GM19025 (cell line): Measurements from ENCODE around the gene TANGO2.

Experiments used
- ATAC-seq: cut with Tn5 transposase; IDR thresholded peaks from one replicate; pipeline ENCODE4 v1.9.1; 2021; ENCODE audit warnings: mild to moderate bottlenecking, low read depth, moderate library complexity; ENCODE audit not compliant: unreplicated experiment

TANGO2 gene

DNA sequence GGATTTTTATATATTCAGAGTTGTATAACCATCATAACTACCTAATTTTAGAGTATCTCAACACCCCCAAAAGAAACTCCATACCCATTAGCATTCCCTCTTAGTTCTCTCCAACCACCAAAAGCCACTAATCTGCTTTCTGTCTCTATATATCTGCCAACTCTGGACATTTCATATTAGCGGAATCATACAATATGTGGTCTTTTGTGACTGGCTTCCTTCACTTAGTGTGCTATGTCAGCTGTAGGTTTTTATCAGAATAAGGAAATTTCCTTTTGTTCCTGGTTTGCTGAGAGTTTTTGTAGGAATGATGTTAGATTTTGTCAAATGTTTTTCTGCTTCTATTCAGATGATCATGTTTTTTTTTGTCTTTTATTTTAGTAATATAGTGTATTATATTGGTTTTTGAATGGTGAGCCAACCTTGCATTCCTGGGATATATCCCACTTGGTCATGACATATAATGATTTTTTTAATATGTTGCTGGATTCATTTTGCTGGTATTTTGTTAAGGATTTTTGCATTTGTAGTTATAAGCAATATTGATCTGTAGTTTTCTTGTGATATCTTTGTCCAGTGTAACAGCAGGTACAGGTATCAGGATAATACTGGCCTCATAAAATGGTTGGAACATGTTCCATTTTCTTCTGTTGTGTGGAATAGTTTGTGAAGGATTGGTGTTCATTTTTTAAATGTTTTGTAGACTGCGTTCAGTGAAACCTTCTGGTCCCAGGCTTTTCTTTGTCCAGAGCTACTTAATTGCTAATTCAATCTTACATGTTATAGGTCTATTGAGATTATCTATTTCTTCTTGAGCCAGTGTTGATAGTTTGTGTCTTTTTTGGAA lies 75.9 kb downstream of the TANGO2 start:
- ATAC-seq = no peak

DNA sequence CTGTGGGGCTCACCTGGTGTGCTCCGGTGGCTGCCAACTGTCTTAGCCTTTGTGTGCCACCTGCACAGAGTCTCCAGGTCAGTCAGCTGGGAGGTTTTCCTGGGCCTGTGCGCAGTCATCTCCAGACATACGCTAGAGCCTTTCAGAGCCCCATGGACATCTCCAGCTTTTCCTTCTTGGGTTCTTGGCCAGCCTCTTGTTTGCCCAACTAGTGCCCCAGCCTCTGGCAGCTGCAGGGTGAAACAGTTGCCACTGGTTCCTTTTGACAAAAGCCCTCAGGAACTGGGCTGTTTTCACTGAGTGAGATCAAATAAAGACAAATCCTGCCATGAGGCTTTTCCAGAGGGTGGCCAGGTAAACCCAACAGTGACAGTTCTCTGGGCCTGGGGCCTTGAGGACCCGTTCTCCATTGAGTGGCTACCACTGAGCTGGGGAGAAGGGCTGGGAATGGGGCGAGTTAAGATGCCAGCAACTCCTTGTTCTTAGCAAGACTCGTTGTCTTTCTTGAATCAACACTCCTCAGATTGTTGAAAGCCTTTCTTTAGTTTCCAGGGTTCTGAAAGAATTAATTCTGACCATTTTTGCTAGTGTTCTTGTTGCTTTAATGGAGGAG lies 78.3 kb downstream of the TANGO2 start:
- no peak for ATAC-seq

DNA sequence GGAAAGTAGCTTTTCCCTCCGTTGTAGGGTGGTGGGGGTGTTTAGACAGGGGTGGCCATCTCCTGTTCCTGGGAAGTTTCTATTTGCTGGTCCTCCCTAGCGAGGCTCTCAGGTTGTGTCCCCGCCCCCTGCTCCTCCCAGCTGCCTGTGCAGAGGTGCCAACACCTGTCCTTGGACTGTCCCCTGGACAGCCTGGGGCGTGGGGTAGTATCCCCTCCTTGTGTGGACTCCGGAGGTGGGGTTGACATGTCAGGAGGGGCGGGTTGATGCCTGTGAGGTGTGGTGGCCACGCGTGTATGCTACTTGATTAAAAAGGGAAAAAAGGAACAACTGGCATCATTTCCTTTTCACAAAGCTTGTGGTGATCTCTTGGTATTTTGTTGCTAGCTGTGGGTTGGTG lies 80.7 kb downstream of the TANGO2 start:
- ATAC-seq = no peak

- no peak for ATAC-seq
Observed at GRCh38 chr22:20102203-20102780, 81.4 kb downstream of the TANGO2 start.

- ATAC-seq = no peak
Observed at GRCh38 chr22:20105456-20106204, 84.7 kb downstream of the TANGO2 start.

GRCh38 chr22:20106205-20106848 lies 85.4 kb downstream of the TANGO2 start:
- ATAC-seq = no peak

GRCh38 chr22:20106849-20107237 lies 85.9 kb downstream of the TANGO2 start:
- no peak for ATAC-seq

- no peak for ATAC-seq
Observed at GRCh38 chr22:20107471-20107901, 86.6 kb downstream of the TANGO2 start.

DNA sequence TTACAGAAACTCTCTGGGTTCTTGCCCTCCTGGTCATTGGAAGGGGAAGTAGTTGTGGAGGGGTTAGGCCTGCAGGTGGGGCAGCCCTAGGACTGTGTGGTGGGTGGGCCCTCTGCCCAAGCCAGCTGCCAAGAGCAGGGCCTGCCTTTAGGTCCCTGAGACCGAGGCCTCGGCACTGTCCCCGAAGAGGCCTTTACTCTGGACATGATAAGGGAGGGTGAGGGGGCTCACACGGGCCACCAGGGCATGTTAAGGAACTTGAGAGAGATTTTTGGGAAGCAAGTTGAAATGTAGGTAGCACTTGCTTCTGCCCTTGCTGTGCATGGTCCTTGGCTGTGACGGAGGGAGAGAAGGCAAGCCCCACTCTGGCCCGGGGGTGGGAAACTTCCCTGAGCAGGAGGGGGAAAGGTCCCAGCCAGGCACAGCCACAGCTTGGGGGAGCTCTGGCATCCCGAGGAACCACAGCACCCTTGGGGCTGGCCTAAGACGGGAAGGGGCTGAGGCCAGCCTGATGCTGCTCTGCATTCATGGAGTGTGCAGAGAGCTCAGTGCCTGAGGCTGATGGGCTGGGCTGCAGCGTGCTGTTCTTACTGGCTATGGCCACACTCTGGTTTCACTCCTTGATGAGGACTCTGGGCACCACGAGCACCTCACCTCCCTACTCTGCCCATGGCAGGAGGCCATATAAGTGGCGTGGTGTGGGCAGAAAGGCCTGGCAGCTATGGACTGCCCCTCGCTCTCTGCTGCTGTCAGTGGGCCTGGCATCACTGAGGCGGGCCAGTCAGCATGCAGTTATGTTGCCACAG lies 87.2 kb downstream of the TANGO2 start:
- no peak for ATAC-seq

GRCh38 chr22:20108757-20109230 lies 87.9 kb downstream of the TANGO2 start:
- no peak for ATAC-seq

DNA sequence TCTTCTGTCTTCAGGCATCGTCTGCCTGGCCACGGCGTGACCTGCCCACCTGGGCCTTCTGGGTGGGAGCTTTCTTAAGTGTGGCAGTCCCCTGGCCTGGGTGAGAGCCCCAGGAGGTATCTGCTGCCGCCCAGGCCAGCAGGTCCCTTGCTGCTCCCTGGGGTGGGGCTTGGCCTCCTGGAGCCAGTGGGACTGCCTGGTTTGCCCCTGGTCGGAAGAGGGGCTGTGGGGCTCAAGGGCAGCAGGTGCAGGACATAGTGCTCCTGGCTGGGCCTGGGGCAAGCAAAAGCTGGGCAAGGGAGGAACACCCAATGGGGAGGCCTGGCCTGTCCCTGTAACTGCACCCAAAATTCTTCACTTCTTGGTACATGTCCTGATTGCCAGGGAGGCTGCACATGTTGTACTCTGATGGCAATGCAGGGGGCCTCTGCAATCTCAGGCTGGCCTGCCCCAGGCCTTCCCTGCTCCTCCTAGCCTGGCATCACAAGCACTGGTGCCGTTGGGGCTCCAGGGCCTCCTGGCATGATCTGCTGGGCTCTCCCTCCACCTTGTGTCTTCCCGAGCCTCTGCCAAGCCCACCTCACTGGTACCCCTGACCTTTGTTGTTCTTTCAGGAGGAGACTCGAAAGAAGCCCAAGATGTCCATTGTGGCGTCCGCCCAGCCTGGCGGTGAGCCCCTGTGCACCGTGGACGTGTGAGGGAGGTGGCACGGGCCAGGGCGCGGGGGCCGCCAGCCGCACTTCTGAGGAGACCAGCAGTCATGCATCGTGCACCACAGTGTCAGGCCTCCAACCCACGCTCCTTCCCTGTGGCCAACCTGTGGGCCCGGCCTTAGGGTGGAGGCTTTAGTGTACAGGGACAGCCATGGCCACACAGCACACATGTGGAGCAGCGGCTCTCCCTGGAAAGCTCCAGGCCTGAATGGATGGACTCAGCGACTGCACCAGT lies 88.8 kb downstream of the TANGO2 start:
- no peak for ATAC-seq

- no peak for ATAC-seq
Observed at GRCh38 chr22:20110359-20110985, 89.6 kb downstream of the TANGO2 start.

GRCh38 chr22:20111045-20111688 lies 90.3 kb downstream of the TANGO2 start:
- no peak for ATAC-seq

- no peak for ATAC-seq
Observed at GRCh38 chr22:20111689-20112622, 91.0 kb downstream of the TANGO2 start.

DNA sequence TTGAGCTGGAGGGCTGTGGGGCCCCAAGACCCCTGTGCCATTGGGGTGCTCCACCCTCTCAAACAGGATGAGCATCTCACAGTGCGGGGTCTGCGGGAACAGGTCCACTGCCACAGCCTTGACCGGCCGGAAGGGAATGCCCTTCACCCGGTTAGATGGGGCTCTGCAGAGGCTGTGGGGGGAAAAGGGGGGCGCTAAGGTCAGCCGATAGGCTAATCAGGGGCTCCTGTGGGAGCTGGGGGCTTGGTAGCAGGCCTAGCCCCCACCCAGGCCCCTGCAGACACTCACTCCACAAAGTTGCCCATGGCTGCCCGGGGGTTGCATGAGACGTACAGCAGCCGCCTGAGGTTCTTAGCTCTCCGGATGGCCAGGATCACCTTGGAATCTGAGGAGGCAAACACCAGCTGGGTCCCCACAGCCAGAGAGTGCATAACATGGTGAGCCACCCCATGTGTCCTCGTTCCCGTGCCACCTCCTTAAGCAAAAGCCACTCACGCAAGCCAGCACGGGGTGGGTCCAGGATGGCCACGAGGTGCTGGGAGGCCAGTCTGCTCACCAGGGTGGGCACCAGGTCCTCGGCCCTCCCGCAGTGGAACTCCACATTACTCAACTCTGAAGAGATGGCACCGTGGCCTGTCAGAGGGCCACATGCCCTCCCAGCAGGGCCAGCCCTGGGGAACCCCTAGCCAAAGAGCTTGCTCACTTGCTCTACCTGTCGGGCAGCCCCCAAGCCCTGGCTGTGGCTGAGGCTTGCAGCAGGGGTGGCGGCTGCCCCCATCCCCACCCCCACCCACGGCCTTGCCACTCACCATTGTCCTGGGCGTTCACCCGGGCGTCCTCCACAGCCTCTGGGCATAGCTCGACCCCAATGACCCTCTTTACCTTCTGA lies 92.0 kb downstream of the TANGO2 start:
- no peak for ATAC-seq
